ENCODE results near the gene SHMT2.

The SHMT2 gene

GRCh38 chr12:57258977-57259970 lies 29.8 kb downstream of the SHMT2 start:
- Histone ChIP-seq H3K4ac (ENCODE audit: low read depth in 1 of 2, low read length in 2 of 2) (no peak overlapping the region), H3K36me3 (ENCODE audit: control insufficient read depth in 1 of 2, insufficient read depth in 2 of 2, low read depth in 1 of 2, low read length in 2 of 2) (peaks cover 35 to 85% of the 10 kb centered on the region in 2 experiments), H2BK5ac (ENCODE audit: low read depth, low read length, poor library complexity, severe bottlenecking) (no peak overlapping the region), H3K9ac (ENCODE audit: low read length) (no peak overlapping the region), H3K23ac (ENCODE audit: low read length in 2 of 2) (no peak overlapping the region), H3K18ac (ENCODE audit: low read depth in 1 of 2, low read length in 2 of 2) (no peak overlapping the region), H2AFZ (ENCODE audit: low read depth, low read length) (no peak overlapping the region), H3K4me1 (ENCODE audit: control insufficient read depth, insufficient read depth, low read depth, low read length) (no peaks in the 10 kb centered on the region), H3K14ac (ENCODE audit: low read length in 2 of 2) (no peak overlapping the region), H3K27me3 (ENCODE audit: control insufficient read depth in 1 of 2, insufficient read depth in 1 of 2, low read length in 2 of 2) (no peaks in the 10 kb centered on the region), H4K91ac (ENCODE audit: low read length) (no peak overlapping the region), H3K4me3 (ENCODE audit: insufficient read depth in 1 of 2, low read depth in 1 of 2, low read length in 2 of 2) (no peak overlapping the region), H2BK15ac (ENCODE audit: low read depth, poor library complexity, severe bottlenecking) (no peak overlapping the region), H2AK5ac (ENCODE audit: low read length, severe bottlenecking) (no peak overlapping the region), H3K27ac (ENCODE audit: low read length, poor library complexity, severe bottlenecking) (no peak overlapping the region), H4K8ac (ENCODE audit: low read length) (no peak overlapping the region), H2BK120ac (ENCODE audit: low read depth, low read length) (no peak overlapping the region), H3K9me3 (ENCODE audit: control insufficient read depth, low read length) (no peaks in the 10 kb centered on the region), H3K79me1 (replicated peaks; ENCODE audit: low read length, poor library complexity, severe bottlenecking) (no peaks in the 10 kb centered on the region), H2BK12ac (ENCODE audit: low read length in 2 of 2) (no peak overlapping the region), H3K4me2 (ENCODE audit: low read length, poor library complexity, severe bottlenecking) (no peak overlapping the region)
- DNase-seq = no peak
- WGBS = 84% methylated on average over 6 of the region's 6 CpGs

- no peaks in the 10 kb centered on the region for H3K4me1 ChIP-seq (ENCODE audit: control insufficient read depth, insufficient read depth, low read depth, low read length)
- no peak overlapping the region for H3K18ac ChIP-seq (ENCODE audit: low read depth in 1 of 2, low read length in 2 of 2)
- H3K23ac ChIP-seq (ENCODE audit: low read length in 2 of 2) = no peak overlapping the region
- H3K4ac ChIP-seq (ENCODE audit: low read depth in 1 of 2, low read length in 2 of 2) = no peak overlapping the region
- peaks cover 29 to 83% of the 10 kb centered on the region in 2 experiments for H3K36me3 ChIP-seq (ENCODE audit: control insufficient read depth in 1 of 2, insufficient read depth in 2 of 2, low read depth in 1 of 2, low read length in 2 of 2)
- H2BK12ac ChIP-seq (ENCODE audit: low read length in 2 of 2) = no peak overlapping the region
- H3K27ac ChIP-seq (ENCODE audit: low read length, poor library complexity, severe bottlenecking) = no peak overlapping the region
- no peaks in the 10 kb centered on the region for H3K9me3 ChIP-seq (ENCODE audit: control insufficient read depth, low read length)
- no peak for DNase-seq
- H3K4me2 ChIP-seq (ENCODE audit: low read length, poor library complexity, severe bottlenecking) = no peak overlapping the region
- no peak overlapping the region for H2BK15ac ChIP-seq (ENCODE audit: low read depth, poor library complexity, severe bottlenecking)
- H4K91ac ChIP-seq (ENCODE audit: low read length) = no peak overlapping the region
- no peak overlapping the region for H2AK5ac ChIP-seq (ENCODE audit: low read length, severe bottlenecking)
- 99% methylated on average over 4 of the region's 4 CpGs for whole genome bisulfite sequencing
- H3K27me3 ChIP-seq (ENCODE audit: control insufficient read depth in 1 of 2, insufficient read depth in 1 of 2, low read length in 2 of 2) = no peaks in the 10 kb centered on the region
- no peak overlapping the region for H2BK5ac ChIP-seq (ENCODE audit: low read depth, low read length, poor library complexity, severe bottlenecking)
- H3K4me3 ChIP-seq (ENCODE audit: insufficient read depth in 1 of 2, low read depth in 1 of 2, low read length in 2 of 2) = no peak overlapping the region
- no peak overlapping the region for H4K8ac ChIP-seq (ENCODE audit: low read length)
- no peaks in the 10 kb centered on the region for H3K79me1 ChIP-seq (replicated peaks; ENCODE audit: low read length, poor library complexity, severe bottlenecking)
- no peak overlapping the region for H2AFZ ChIP-seq (ENCODE audit: low read depth, low read length)
- no peak overlapping the region for H2BK120ac ChIP-seq (ENCODE audit: low read depth, low read length)
- no peak overlapping the region for H3K14ac ChIP-seq (ENCODE audit: low read length in 2 of 2)
- H3K9ac ChIP-seq (ENCODE audit: low read length) = no peak overlapping the region
These were observed 30.9 kb downstream of the SHMT2 start for GRCh38 chr12:57260366-57260765.

GRCh38 chr12:57261428-57261865 lies 31.9 kb downstream of the SHMT2 start:
- Histone ChIP-seq H2BK15ac (ENCODE audit: low read depth, poor library complexity, severe bottlenecking) (no peak overlapping the region), H3K27me3 (ENCODE audit: control insufficient read depth in 1 of 2, insufficient read depth in 1 of 2, low read length in 2 of 2) (no peaks in the 10 kb centered on the region), H4K91ac (ENCODE audit: low read length) (no peak overlapping the region), H3K36me3 (ENCODE audit: control insufficient read depth in 1 of 2, insufficient read depth in 2 of 2, low read depth in 1 of 2, low read length in 2 of 2) (peaks cover 32 to 78% of the 10 kb centered on the region in 2 experiments), H4K8ac (ENCODE audit: low read length) (no peak overlapping the region), H3K14ac (ENCODE audit: low read length in 2 of 2) (no peak overlapping the region), H2BK12ac (ENCODE audit: low read length in 2 of 2) (no peak overlapping the region), H3K79me1 (replicated peaks; ENCODE audit: low read length, poor library complexity, severe bottlenecking) (no peaks in the 10 kb centered on the region), H2AFZ (ENCODE audit: low read depth, low read length) (no peak overlapping the region), H2AK5ac (ENCODE audit: low read length, severe bottlenecking) (no peak overlapping the region), H3K27ac (ENCODE audit: low read length, poor library complexity, severe bottlenecking) (no peak overlapping the region), H3K4ac (ENCODE audit: low read depth in 1 of 2, low read length in 2 of 2) (no peak overlapping the region), H2BK120ac (ENCODE audit: low read depth, low read length) (no peak overlapping the region), H2BK5ac (ENCODE audit: low read depth, low read length, poor library complexity, severe bottlenecking) (no peak overlapping the region), H3K23ac (ENCODE audit: low read length in 2 of 2) (no peak overlapping the region), H3K9me3 (ENCODE audit: control insufficient read depth, low read length) (no peaks in the 10 kb centered on the region), H3K4me2 (ENCODE audit: low read length, poor library complexity, severe bottlenecking) (no peak overlapping the region), H3K4me1 (ENCODE audit: control insufficient read depth, insufficient read depth, low read depth, low read length) (no peaks in the 10 kb centered on the region), H3K4me3 (ENCODE audit: insufficient read depth in 1 of 2, low read depth in 1 of 2, low read length in 2 of 2) (no peak overlapping the region), H3K18ac (ENCODE audit: low read depth in 1 of 2, low read length in 2 of 2) (no peak overlapping the region), H3K9ac (ENCODE audit: low read length) (no peak overlapping the region)
- no peak for DNase-seq
- WGBS = 17% methylated on average over 1 of the region's 2 CpGs

- Histone ChIP-seq H3K4me2 (ENCODE audit: low read length, poor library complexity, severe bottlenecking) (no peak overlapping the region), H4K91ac (ENCODE audit: low read length) (no peak overlapping the region), H3K9ac (ENCODE audit: low read length) (no peak overlapping the region), H3K4me3 (ENCODE audit: insufficient read depth in 1 of 2, low read depth in 1 of 2, low read length in 2 of 2) (no peak overlapping the region), H3K27ac (ENCODE audit: low read length, poor library complexity, severe bottlenecking) (no peak overlapping the region), H2BK120ac (ENCODE audit: low read depth, low read length) (no peak overlapping the region), H3K14ac (ENCODE audit: low read length in 2 of 2) (no peak overlapping the region), H3K23ac (ENCODE audit: low read length in 2 of 2) (no peak overlapping the region), H3K79me1 (replicated peaks; ENCODE audit: low read length, poor library complexity, severe bottlenecking) (no peaks in the 10 kb centered on the region), H4K8ac (ENCODE audit: low read length) (no peak overlapping the region), H2AFZ (ENCODE audit: low read depth, low read length) (no peak overlapping the region), H3K9me3 (ENCODE audit: control insufficient read depth, low read length) (no peaks in the 10 kb centered on the region), H3K27me3 (ENCODE audit: control insufficient read depth in 1 of 2, insufficient read depth in 1 of 2, low read length in 2 of 2) (no peaks in the 10 kb centered on the region), H3K4me1 (ENCODE audit: control insufficient read depth, insufficient read depth, low read depth, low read length) (no peaks in the 10 kb centered on the region), H3K18ac (ENCODE audit: low read depth in 1 of 2, low read length in 2 of 2) (no peak overlapping the region), H2AK5ac (ENCODE audit: low read length, severe bottlenecking) (no peak overlapping the region), H3K4ac (ENCODE audit: low read depth in 1 of 2, low read length in 2 of 2) (no peak overlapping the region), H3K36me3 (ENCODE audit: control insufficient read depth in 1 of 2, insufficient read depth in 2 of 2, low read depth in 1 of 2, low read length in 2 of 2) (peaks cover 37 to 77% of the 10 kb centered on the region in 2 experiments), H2BK12ac (ENCODE audit: low read length in 2 of 2) (no peak overlapping the region), H2BK15ac (ENCODE audit: low read depth, poor library complexity, severe bottlenecking) (no peak overlapping the region), H2BK5ac (ENCODE audit: low read depth, low read length, poor library complexity, severe bottlenecking) (no peak overlapping the region)
- DNase-seq = no peak
- 80% methylated on average over 1 of the region's 3 CpGs for WGBS
These were observed 32.8 kb downstream of the SHMT2 start for GRCh38 chr12:57262126-57262822.

Data from mesenchymal stem cell (in vitro differentiated cells and primary cell).